HepG2 (cell line): ENCODE results near the gene TMEM79. TPM values are rescaled to one million over a fixed set of nuclear protein-coding genes. Genes with fewer than 3 reads are reported as not detected.

ENCODE experiments used
- GABPA ChIP-seq, 2 experiments: IDR thresholded peaks; 2 replicates each; pipeline ENCODE4 v1.6.1; 2011 to 2016; ENCODE audit warnings: low read depth in 2 of 2, low read length in 1 of 2, missing biosample characterization in 1 of 2, missing genetic modification characterization in 1 of 2
- GMEB1 ChIP-seq: sonication (generic); formaldehyde crosslinking; IDR thresholded peaks from 2 replicates; pipeline ENCODE4 v1.5.1; 2020; ENCODE audit warnings: missing genetic modification reagents, mild to moderate bottlenecking, borderline replicate concordance
- HNRNPK ChIP-seq: fragments of 200-400 bp; formaldehyde crosslinking; IDR thresholded peaks from 2 replicates; pipeline ENCODE4 v1.6.1; 2018; ENCODE audit warnings: low read length, low read depth, moderate library complexity, mild to moderate bottlenecking; ENCODE audit not compliant: poor library complexity, severe bottlenecking
- HNRNPLL ChIP-seq: fragments of 200-400 bp; formaldehyde crosslinking; IDR thresholded peaks from 2 replicates; pipeline ENCODE4 v1.6.1; 2017; ENCODE audit warnings: mild to moderate bottlenecking, low read depth, low read length; ENCODE audit not compliant: poor library complexity, severe bottlenecking
- HOXA3 ChIP-seq: sonication (generic); formaldehyde crosslinking; IDR thresholded peaks from 2 replicates; pipeline ENCODE4 v1.5.0; 2020; ENCODE audit warnings: missing genetic modification reagents
- PTBP1 ChIP-seq: fragments of 200-400 bp; formaldehyde crosslinking; IDR thresholded peaks from 2 replicates; pipeline ENCODE4 v1.6.1; 2018; ENCODE audit warnings: low read length, low read depth; ENCODE audit not compliant: poor library complexity, severe bottlenecking
- SALL1 ChIP-seq: sonication (generic); formaldehyde crosslinking; IDR thresholded peaks from 2 replicates; pipeline ENCODE4 v1.8.0; 2022; ENCODE audit warnings: mild to moderate bottlenecking, missing genetic modification reagents
- SKIL ChIP-seq: sonication (generic); formaldehyde crosslinking; IDR thresholded peaks from 2 replicates; pipeline ENCODE4 v1.8.0; 2022; ENCODE audit warnings: missing genetic modification reagents, mild to moderate bottlenecking, moderate library complexity, borderline replicate concordance
- SPEN ChIP-seq: sonication (generic); formaldehyde crosslinking; IDR thresholded peaks from 2 replicates; pipeline ENCODE4 v1.5.1; 2020; ENCODE audit warnings: low read depth, mild to moderate bottlenecking, missing genetic modification reagents
- ZFP91 ChIP-seq: sonication (generic); formaldehyde crosslinking; IDR thresholded peaks from 2 replicates; pipeline ENCODE4 v1.9.0; 2022; ENCODE audit warnings: missing genetic modification reagents, mild to moderate bottlenecking, borderline replicate concordance
- ZFYVE20 ChIP-seq: sonication (generic); formaldehyde crosslinking; IDR thresholded peaks from 2 replicates; pipeline ENCODE4 v1.8.0; 2023; ENCODE audit warnings: low read depth, mild to moderate bottlenecking, moderate library complexity, missing genetic modification reagents, borderline replicate concordance
- ZNF207 ChIP-seq: fragments of 450-650 bp; IDR thresholded peaks from 2 replicates; pipeline ENCODE4 v1.6.1; 2016; ENCODE audit warnings: antibody characterized with exemption, borderline replicate concordance
- ZNF264 ChIP-seq: sonication (generic); formaldehyde crosslinking; IDR thresholded peaks from 2 replicates; pipeline ENCODE4 v1.4.0; 2020; ENCODE audit warnings: missing genetic modification reagents
- ZNF451 ChIP-seq: sonication (generic); formaldehyde crosslinking; IDR thresholded peaks from 2 replicates; pipeline ENCODE4 v1.5.0; 2020; ENCODE audit warnings: mild to moderate bottlenecking, missing genetic modification reagents
- ZNF547 ChIP-seq: sonication (generic); formaldehyde crosslinking; IDR thresholded peaks from 2 replicates; pipeline ENCODE4 v1.5.1; 2020; ENCODE audit warnings: mild to moderate bottlenecking, missing genetic modification reagents
- ZNF605 ChIP-seq: sonication (generic); formaldehyde crosslinking; IDR thresholded peaks from 2 replicates; pipeline ENCODE4 v1.8.0; 2022; ENCODE audit warnings: mild to moderate bottlenecking, missing genetic modification reagents
- ZNF607 ChIP-seq: sonication (generic); formaldehyde crosslinking; IDR thresholded peaks from 2 replicates; pipeline ENCODE4 v1.5.1; 2020; ENCODE audit warnings: missing genetic modification reagents, mild to moderate bottlenecking, borderline replicate concordance
- ZNF619 ChIP-seq: sonication (generic); formaldehyde crosslinking; IDR thresholded peaks from 2 replicates; pipeline ENCODE4 v1.4.0; 2020; ENCODE audit warnings: mild to moderate bottlenecking, missing genetic modification reagents
- ZNF720 ChIP-seq: sonication (generic); formaldehyde crosslinking; IDR thresholded peaks from 2 replicates; pipeline ENCODE4 v1.4.0; 2020; ENCODE audit warnings: missing genetic modification reagents
- ZNF768 ChIP-seq: sonication (generic); formaldehyde crosslinking; IDR thresholded peaks from 2 replicates; pipeline ENCODE4 v1.4.0; 2020; ENCODE audit warnings: missing genetic modification reagents
- ZNF800 ChIP-seq: sonication (generic); formaldehyde crosslinking; IDR thresholded peaks from 2 replicates; pipeline ENCODE4 v1.4.0; 2020; ENCODE audit warnings: missing genetic modification reagents
- polyA plus RNA-seq, 8 experiments: library from polyadenylated mRNA; depleted of rRNA in 3 of 8; stranded (reverse) in 7 of 8; unstranded in 1 of 8; fragments of >200 nt; fragmentation: Illumina TruSeq in 4 of 8; extraction: Trizol in 4 of 8; gene quantifications; 2 replicates each; pipeline versions ENCODE4 v1.2.1 to v1.2.3, GENCODE V29; 2011 to 2016; ENCODE audit warnings: low read depth in 4 of 8, missing spikeins in 1 of 8, mixed read lengths in 1 of 8; ENCODE audit not compliant: insufficient read depth in 1 of 8
- total RNA-seq, 5 experiments: library from RNA; depleted of rRNA; stranded (reverse); fragments of >200 nt; fragmentation: Illumina TruSeq; extraction: Trizol; gene quantifications; 2 replicates each; pipeline ENCODE4 v1.2.3, GENCODE V29; 2016; ENCODE audit warnings: low read depth in 1 of 5

TMEM79 gene
- total and polyA plus RNA-seq, 2 of the 13 experiments (the other 11 are each of a cell fraction or from before 2014, with no cell fraction given) = 1.2 to 1.9 TPM

GRCh38 chr1:156245451-156246232 is 38.5 kb upstream of the TMEM79 start (continued):
- TF ChIP-seq ZFP91 (CRISPR knock-in tag) (peak; percentile 63), HOXA3 (CRISPR knock-in tag) (peak; percentile 70), ZNF451 (CRISPR knock-in tag) (peak; percentile 72; the same call in 1 of the 2 replicates), ZNF619 (CRISPR knock-in tag) (0 out of 2 replicates have a peak, but pooled peaks have one; percentile 27), ZNF800 (CRISPR knock-in tag) (0 out of 2 replicates have a peak, but pooled peaks have one; percentile 22), ZNF207 (no peak), ZNF605 (0 out of 2 replicates have a peak, but pooled peaks have one; percentile 63), ZFYVE20 (no peak), ZNF720 (CRISPR knock-in tag) (no peak), ZNF768 (peak; percentile 32; the same call in 1 of the 2 replicates), PTBP1 (no peak), SKIL (CRISPR knock-in tag) (no peak), ZNF547 (CRISPR knock-in tag) (peak; percentile 68; the same call in 1 of the 2 replicates), GMEB1 (0 out of 2 replicates have a peak, but pooled peaks have one; percentile 11), SPEN (CRISPR knock-in tag) (0 out of 2 replicates have a peak, but pooled peaks have one; percentile 17), HNRNPK (peak; percentile 22), SALL1 (peak; percentile 54), ZNF264 (CRISPR knock-in tag) (no peak), ZNF607 (CRISPR knock-in tag) (peak; percentile 73; the same call in 1 of the 2 replicates), GABPA (IDR thresholded peaks at IDR 0.05; ENCODE audit: low read depth, low read length) (peak; percentile 28; the same call in 1 of the 2 replicates), GABPA (CRISPR knock-in tag; IDR thresholded peaks at IDR 0.05; ENCODE audit: low read depth) (no peak), HNRNPLL (peak; percentile 53)
